Hepatocyte (in vitro differentiated cells): ENCODE data around the gene PPP1R14B.

Experiments used
- EZH2 ChIP-seq: fragments of 200-600 bp; sonication (generic); IDR thresholded peaks from 2 replicates; pipeline ENCODE4 v1.6.1; 2016; ENCODE audit warnings: antibody characterized with exemption, mild to moderate bottlenecking, borderline replicate concordance
- EZH2phosphoT487 ChIP-seq: fragments of 200-600 bp; sonication (generic); IDR thresholded peaks from one replicate; pipeline ENCODE4 v1.6.1; 2018; ENCODE audit warnings: antibody characterized with exemption, mild to moderate bottlenecking, low read depth, moderate library complexity; ENCODE audit not compliant: unreplicated experiment, severe bottlenecking
- TF ChIP-seq, protein P1 (sequence below): fragments of 200-600 bp; sonication (generic); IDR thresholded peaks from 2 replicates; pipeline ENCODE4 v1.5.1; 2016; ENCODE audit warnings: antibody characterized with exemption, mild to moderate bottlenecking; ENCODE audit not compliant: poor library complexity

DNA sequence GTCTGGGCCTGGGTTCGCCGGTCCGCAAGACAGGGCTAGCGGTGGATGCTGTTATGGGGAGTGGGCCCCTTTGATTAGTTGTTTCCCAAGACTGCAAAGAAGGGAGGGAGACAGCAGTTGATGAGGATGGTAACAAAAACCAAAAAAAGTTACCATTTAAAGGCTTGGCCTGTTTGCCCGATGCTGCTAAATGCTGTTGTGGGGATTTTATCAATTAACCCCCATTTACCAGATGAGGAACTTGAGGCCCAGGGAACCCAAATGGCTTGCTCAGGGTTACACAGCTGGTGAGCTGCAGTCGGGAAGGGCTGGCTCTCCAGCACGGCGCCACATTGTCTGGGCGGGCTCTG lies 24.1 kb downstream of the PPP1R14B start:
- TF ChIP-seq EZH2 = no peak
- TF ChIP-seq, protein P1, sequence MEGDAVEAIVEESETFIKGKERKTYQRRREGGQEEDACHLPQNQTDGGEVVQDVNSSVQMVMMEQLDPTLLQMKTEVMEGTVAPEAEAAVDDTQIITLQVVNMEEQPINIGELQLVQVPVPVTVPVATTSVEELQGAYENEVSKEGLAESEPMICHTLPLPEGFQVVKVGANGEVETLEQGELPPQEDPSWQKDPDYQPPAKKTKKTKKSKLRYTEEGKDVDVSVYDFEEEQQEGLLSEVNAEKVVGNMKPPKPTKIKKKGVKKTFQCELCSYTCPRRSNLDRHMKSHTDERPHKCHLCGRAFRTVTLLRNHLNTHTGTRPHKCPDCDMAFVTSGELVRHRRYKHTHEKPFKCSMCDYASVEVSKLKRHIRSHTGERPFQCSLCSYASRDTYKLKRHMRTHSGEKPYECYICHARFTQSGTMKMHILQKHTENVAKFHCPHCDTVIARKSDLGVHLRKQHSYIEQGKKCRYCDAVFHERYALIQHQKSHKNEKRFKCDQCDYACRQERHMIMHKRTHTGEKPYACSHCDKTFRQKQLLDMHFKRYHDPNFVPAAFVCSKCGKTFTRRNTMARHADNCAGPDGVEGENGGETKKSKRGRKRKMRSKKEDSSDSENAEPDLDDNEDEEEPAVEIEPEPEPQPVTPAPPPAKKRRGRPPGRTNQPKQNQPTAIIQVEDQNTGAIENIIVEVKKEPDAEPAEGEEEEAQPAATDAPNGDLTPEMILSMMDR = no peak
- no peak for TF ChIP-seq EZH2phosphoT487
